OCI-LY7 (cell line): Measurements from ENCODE around the gene NFIA.

Experiments
- EZH2phosphoT487 ChIP-seq: fragments of 200-600 bp; sonication (generic); IDR thresholded peaks from 2 replicates; pipeline ENCODE4 v1.6.1; 2018; ENCODE audit warnings: low read depth, borderline replicate concordance, mild to moderate bottlenecking, mixed run types, antibody characterized with exemption, low read length, moderate library complexity, mixed read lengths
- TF ChIP-seq, protein P1 (sequence below): fragments of 200-600 bp; sonication (generic); conservative IDR thresholded peaks from 2 replicates; pipeline ENCODE4 v1.5.1; 2014; ENCODE audit warnings: mild to moderate bottlenecking, antibody characterized with exemption, low read length, moderate library complexity, mixed read lengths

DNA sequence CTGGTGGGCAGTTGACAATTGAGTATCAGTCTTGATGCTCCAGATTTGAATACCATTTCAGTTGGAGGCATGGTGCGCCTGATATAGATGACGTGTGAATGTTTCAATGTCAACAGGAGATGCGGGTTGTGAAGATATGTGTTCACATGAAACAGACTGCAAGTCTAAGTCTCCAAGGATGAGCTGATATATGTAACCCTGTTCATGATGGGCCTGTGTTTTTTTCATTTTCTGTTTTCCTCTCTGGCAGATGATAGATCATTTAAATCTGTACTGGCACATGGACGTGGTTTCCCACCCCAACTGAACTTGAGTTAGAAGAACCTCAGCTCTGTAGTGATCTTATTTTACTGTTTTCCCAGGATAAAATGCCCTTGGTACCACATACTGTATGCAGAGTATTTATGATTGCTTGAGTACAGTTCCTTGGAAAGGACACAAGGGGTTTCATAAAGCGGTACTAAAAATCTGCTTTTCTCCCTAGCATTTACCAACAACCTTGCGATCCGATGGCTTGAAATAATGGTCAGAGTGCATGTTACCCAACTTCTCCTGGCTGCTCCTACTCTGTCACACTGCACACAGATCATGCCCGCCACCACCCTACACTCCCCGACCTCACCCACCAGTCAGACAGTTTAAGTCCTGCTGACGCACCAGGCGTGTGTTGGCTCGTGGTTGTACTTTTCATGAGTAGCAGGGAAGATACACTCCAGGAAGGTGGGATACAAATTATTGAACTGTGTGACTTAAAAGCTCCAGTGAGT, 131.1 kb downstream of the NFIA start:
- TF ChIP-seq, protein P1, sequence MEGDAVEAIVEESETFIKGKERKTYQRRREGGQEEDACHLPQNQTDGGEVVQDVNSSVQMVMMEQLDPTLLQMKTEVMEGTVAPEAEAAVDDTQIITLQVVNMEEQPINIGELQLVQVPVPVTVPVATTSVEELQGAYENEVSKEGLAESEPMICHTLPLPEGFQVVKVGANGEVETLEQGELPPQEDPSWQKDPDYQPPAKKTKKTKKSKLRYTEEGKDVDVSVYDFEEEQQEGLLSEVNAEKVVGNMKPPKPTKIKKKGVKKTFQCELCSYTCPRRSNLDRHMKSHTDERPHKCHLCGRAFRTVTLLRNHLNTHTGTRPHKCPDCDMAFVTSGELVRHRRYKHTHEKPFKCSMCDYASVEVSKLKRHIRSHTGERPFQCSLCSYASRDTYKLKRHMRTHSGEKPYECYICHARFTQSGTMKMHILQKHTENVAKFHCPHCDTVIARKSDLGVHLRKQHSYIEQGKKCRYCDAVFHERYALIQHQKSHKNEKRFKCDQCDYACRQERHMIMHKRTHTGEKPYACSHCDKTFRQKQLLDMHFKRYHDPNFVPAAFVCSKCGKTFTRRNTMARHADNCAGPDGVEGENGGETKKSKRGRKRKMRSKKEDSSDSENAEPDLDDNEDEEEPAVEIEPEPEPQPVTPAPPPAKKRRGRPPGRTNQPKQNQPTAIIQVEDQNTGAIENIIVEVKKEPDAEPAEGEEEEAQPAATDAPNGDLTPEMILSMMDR: no peak
- no peak for TF ChIP-seq EZH2phosphoT487
